SIG-M5 treated with dmso at 0.1 percent for 504 hours (cell line): ENCODE results near the gene FCAR.
"Not testable (repeated sequence)": the region's sequence is repeated elsewhere in the genome, so short reads cannot be mapped to it uniquely, and the experiment has no call there.

Experiments used
- DNase-seq: peaks from one replicate; lab custom pipeline; 2025; ENCODE audit not compliant: unreplicated experiment; lab: John Stamatoyannopoulos, UW

Gene FCAR

GRCh38 chr19:54893406-54893805 is 19.4 kb downstream of the FCAR start:
- DNase-seq, result no peak

- DNase-seq, result not testable (repeated sequence)
Measured at GRCh38 chr19:54894106-54894505, 20.1 kb downstream of the FCAR start.

GRCh38 chr19:54896036-54896435 is 22.0 kb downstream of the FCAR start:
- no peak for DNase-seq

GRCh38 chr19:54898685-54899084 is 24.6 kb downstream of the FCAR start:
- not testable (repeated sequence) for DNase-seq

- not testable (repeated sequence) for DNase-seq
Measured at GRCh38 chr19:54899646-54900045, 25.6 kb downstream of the FCAR start.

- peak; percentile 62 for DNase-seq
Measured at GRCh38 chr19:54901153-54901552, 27.1 kb downstream of the FCAR start.

GRCh38 chr19:54902061-54902460 is 28.0 kb downstream of the FCAR start:
- DNase-seq, result no peak

- no peak for DNase-seq
Measured at GRCh38 chr19:54903303-54903702, 29.3 kb downstream of the FCAR start.

GRCh38 chr19:54904261-54904660 is 30.2 kb downstream of the FCAR start:
- not testable (repeated sequence) for DNase-seq

- DNase-seq, result no peak
Measured at GRCh38 chr19:54905421-54905802, 31.4 kb downstream of the FCAR start.

- no peak for DNase-seq
Measured at GRCh38 chr19:54905803-54906511, 31.9 kb downstream of the FCAR start, which contains the start of gene NCR1. Gene NCR1 (plus strand): TSS chr19:54906148. CDS start chr19:54906188, 40 bp downstream.

- DNase-seq, result no peak
Measured at GRCh38 chr19:54906819-54907218, 32.8 kb downstream of the FCAR start.

GRCh38 chr19:54907899-54908298 is 33.9 kb downstream of the FCAR start:
- not testable (repeated sequence) for DNase-seq

- peak; percentile 8 for DNase-seq
Measured at GRCh38 chr19:54916822-54917221, 42.8 kb downstream of the FCAR start.

GRCh38 chr19:54918499-54918898 is 44.5 kb downstream of the FCAR start:
- no peak for DNase-seq

- DNase-seq, result not testable (repeated sequence)
Measured at GRCh38 chr19:54919646-54920563, 45.9 kb downstream of the FCAR start.

GRCh38 chr19:54921082-54921481 is 47.0 kb downstream of the FCAR start:
- DNase-seq, result no peak

GRCh38 chr19:54923276-54923675 is 49.2 kb downstream of the FCAR start:
- DNase-seq, result no peak

- DNase-seq, result no peak
Measured at GRCh38 chr19:54928299-54928698, 54.3 kb downstream of the FCAR start.

GRCh38 chr19:54937926-54938325 is 63.9 kb downstream of the FCAR start:
- DNase-seq, result peak; percentile 31

GRCh38 chr19:54938906-54939305 is 64.9 kb downstream of the FCAR start:
- no peak for DNase-seq

GRCh38 chr19:54939538-54939937 is 65.5 kb downstream of the FCAR start:
- not testable (repeated sequence) for DNase-seq
